Progenitor cell of endocrine pancreas (in vitro differentiated cells): ENCODE measurements around the gene TEPSIN. TPM values are rescaled to one million over a fixed set of nuclear protein-coding genes. Genes with fewer than 3 reads are reported as not detected.

ENCODE experiments used
- DNase-seq: peaks from one replicate; pipeline ENCODE4 v3.0.0; 2021; ENCODE audit warnings: low spot score; ENCODE audit not compliant: unreplicated experiment
- H3K27ac Mint-ChIP-seq: 2 replicates; pipeline ENCODE4 v1.8.0; 2021; ENCODE audit warnings: mild to moderate bottlenecking, moderate library complexity, mixed read lengths
- H3K27me3 Mint-ChIP-seq: 2 replicates; pipeline ENCODE4 v1.8.0; 2021; ENCODE audit warnings: mixed read lengths
- H3K36me3 Mint-ChIP-seq: 2 replicates; pipeline ENCODE4 v1.8.0; 2022; ENCODE audit warnings: mixed read lengths; ENCODE audit not compliant: insufficient read depth
- H3K4me1 Mint-ChIP-seq: 2 replicates; pipeline ENCODE4 v1.8.0; 2021; ENCODE audit warnings: low read depth, mixed read lengths
- H3K4me3 Mint-ChIP-seq: 2 replicates; pipeline ENCODE4 v1.8.0; 2021; ENCODE audit warnings: low read depth, mild to moderate bottlenecking, moderate library complexity, mixed read lengths
- H3K9me3 Mint-ChIP-seq: 2 replicates; pipeline ENCODE4 v1.8.0; 2021; ENCODE audit warnings: low read depth, mixed read lengths
- total RNA-seq: library from RNA; stranded (reverse); gene quantifications from 2 replicates; pipeline ENCODE4 v1.2.1, GENCODE V29; 2021
- TF ChIP-seq, protein P1 (sequence below): fragments of 200-600 bp; sonication (generic); IDR thresholded peaks from one replicate; pipeline ENCODE4 v1.5.0; 2021; ENCODE audit warnings: antibody characterized with exemption, mild to moderate bottlenecking; ENCODE audit not compliant: unreplicated experiment

The TEPSIN gene
- total RNA-seq, 1 donor from 2014 or later, result 63.2 TPM

- Mint-ChIP-seq H3K4me1 (no peaks in the 10 kb centered on the region), H3K9me3 (no peaks in the 10 kb centered on the region), H3K4me3 (no peak overlapping the region), H3K27ac (no peak overlapping the region), H3K27me3 (no peaks in the 10 kb centered on the region), H3K36me3 (no peaks in the 10 kb centered on the region)
- no peak for DNase-seq
- TF ChIP-seq, protein P1, sequence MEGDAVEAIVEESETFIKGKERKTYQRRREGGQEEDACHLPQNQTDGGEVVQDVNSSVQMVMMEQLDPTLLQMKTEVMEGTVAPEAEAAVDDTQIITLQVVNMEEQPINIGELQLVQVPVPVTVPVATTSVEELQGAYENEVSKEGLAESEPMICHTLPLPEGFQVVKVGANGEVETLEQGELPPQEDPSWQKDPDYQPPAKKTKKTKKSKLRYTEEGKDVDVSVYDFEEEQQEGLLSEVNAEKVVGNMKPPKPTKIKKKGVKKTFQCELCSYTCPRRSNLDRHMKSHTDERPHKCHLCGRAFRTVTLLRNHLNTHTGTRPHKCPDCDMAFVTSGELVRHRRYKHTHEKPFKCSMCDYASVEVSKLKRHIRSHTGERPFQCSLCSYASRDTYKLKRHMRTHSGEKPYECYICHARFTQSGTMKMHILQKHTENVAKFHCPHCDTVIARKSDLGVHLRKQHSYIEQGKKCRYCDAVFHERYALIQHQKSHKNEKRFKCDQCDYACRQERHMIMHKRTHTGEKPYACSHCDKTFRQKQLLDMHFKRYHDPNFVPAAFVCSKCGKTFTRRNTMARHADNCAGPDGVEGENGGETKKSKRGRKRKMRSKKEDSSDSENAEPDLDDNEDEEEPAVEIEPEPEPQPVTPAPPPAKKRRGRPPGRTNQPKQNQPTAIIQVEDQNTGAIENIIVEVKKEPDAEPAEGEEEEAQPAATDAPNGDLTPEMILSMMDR, result no peak
Observed at GRCh38 chr17:81189016-81189415, 49.8 kb downstream of the TEPSIN start.

- no peak overlapping the region for H3K27ac Mint-ChIP-seq
- H3K9me3 Mint-ChIP-seq, result no peaks in the 10 kb centered on the region
- H3K36me3 Mint-ChIP-seq, result no peaks in the 10 kb centered on the region
- no peaks in the 10 kb centered on the region for H3K27me3 Mint-ChIP-seq
- no peak for DNase-seq
- TF ChIP-seq, protein P1, result no peak
- no peaks in the 10 kb centered on the region for H3K4me1 Mint-ChIP-seq
- no peak overlapping the region for H3K4me3 Mint-ChIP-seq
Observed at GRCh38 chr17:81188491-81188840, 50.4 kb downstream of the TEPSIN start.

- no peaks in the 10 kb centered on the region for H3K9me3 Mint-ChIP-seq
- no peak overlapping the region for H3K4me3 Mint-ChIP-seq
- H3K36me3 Mint-ChIP-seq, result no peaks in the 10 kb centered on the region
- no peak for DNase-seq
- no peaks in the 10 kb centered on the region for H3K4me1 Mint-ChIP-seq
- no peak overlapping the region for H3K27ac Mint-ChIP-seq
- H3K27me3 Mint-ChIP-seq, result no peaks in the 10 kb centered on the region
- TF ChIP-seq, protein P1, result no peak
Observed at GRCh38 chr17:81187586-81188490, 51.0 kb downstream of the TEPSIN start.

- H3K4me3 Mint-ChIP-seq, result no peak overlapping the region
- TF ChIP-seq, protein P1, result no peak
- H3K27me3 Mint-ChIP-seq, result no peaks in the 10 kb centered on the region
- H3K9me3 Mint-ChIP-seq, result no peaks in the 10 kb centered on the region
- no peaks in the 10 kb centered on the region for H3K36me3 Mint-ChIP-seq
- DNase-seq, result no peak
- no peak overlapping the region for H3K27ac Mint-ChIP-seq
- no peaks in the 10 kb centered on the region for H3K4me1 Mint-ChIP-seq
Observed at GRCh38 chr17:81187120-81187519, 51.7 kb downstream of the TEPSIN start.

GRCh38 chr17:81186203-81186602, 52.7 kb downstream of the TEPSIN start:
- no peak overlapping the region for H3K27ac Mint-ChIP-seq
- no peak for DNase-seq
- no peak overlapping the region for H3K4me3 Mint-ChIP-seq
- TF ChIP-seq, protein P1, result no peak
- no peaks in the 10 kb centered on the region for H3K36me3 Mint-ChIP-seq
- H3K9me3 Mint-ChIP-seq, result no peaks in the 10 kb centered on the region
- no peaks in the 10 kb centered on the region for H3K4me1 Mint-ChIP-seq
- no peaks in the 10 kb centered on the region for H3K27me3 Mint-ChIP-seq
